OCI-LY1 (cell line): Measurements from ENCODE around the gene TRIP13.

Source experiments
- EZH2 ChIP-seq: fragments of 200-600 bp; sonication (generic), shearing (Covaris generic); IDR thresholded peaks from 2 replicates; pipeline ENCODE4 v1.8.0; 2017; ENCODE audit warnings: borderline replicate concordance, mixed run types, mild to moderate bottlenecking, antibody characterized with exemption, low read length, moderate library complexity, mixed read lengths
- TF ChIP-seq, protein P1 (sequence below): fragments of 200-600 bp; sonication (generic), shearing (Covaris generic); IDR thresholded peaks from 2 replicates; pipeline ENCODE4 v1.5.1; 2017; ENCODE audit warnings: mild to moderate bottlenecking, antibody characterized with exemption, low read length, moderate library complexity, mixed read lengths

DNA sequence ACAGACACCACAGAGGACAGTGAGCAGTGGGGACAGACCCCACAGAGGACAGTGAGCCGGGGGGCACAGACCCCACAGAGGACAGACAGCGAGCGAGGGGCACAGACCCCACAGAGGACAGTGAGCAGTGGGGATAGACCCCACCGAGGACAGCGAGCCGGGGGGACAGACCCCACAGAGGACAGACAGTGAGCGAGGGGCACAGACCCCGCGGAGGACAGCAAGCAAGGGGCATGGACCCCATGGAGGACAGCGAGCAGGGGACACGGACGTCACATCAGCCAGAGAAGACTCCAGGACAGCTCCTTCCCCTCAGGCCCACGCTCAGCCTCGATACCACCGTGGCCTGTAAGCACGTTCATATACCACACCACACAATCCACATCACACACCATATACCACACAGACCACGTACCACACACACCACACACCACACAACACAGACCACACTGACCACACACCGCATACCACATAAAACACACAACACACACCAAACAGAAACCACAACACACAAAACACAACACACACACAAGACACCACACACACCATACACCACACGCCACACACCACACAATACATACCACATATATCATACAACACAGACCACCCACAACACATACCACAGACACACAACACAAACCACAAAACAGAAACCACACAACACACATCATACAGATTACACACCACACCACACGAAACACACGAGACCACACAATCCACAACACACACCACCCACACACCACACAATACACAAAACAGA is 36.7 kb upstream of the TRIP13 start:
- TF ChIP-seq, protein P1, sequence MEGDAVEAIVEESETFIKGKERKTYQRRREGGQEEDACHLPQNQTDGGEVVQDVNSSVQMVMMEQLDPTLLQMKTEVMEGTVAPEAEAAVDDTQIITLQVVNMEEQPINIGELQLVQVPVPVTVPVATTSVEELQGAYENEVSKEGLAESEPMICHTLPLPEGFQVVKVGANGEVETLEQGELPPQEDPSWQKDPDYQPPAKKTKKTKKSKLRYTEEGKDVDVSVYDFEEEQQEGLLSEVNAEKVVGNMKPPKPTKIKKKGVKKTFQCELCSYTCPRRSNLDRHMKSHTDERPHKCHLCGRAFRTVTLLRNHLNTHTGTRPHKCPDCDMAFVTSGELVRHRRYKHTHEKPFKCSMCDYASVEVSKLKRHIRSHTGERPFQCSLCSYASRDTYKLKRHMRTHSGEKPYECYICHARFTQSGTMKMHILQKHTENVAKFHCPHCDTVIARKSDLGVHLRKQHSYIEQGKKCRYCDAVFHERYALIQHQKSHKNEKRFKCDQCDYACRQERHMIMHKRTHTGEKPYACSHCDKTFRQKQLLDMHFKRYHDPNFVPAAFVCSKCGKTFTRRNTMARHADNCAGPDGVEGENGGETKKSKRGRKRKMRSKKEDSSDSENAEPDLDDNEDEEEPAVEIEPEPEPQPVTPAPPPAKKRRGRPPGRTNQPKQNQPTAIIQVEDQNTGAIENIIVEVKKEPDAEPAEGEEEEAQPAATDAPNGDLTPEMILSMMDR = no peak
- no peak for TF ChIP-seq EZH2
